Inferior parietal cortex (tissue), 1 donor: ENCODE results near the gene STPG2.

ENCODE experiments used
- DNase-seq: peaks from one replicate; pipeline ENCODE4 v3.0.0-alpha.2; 2016; ENCODE audit errors: extremely low spot score

STPG2 gene

DNA sequence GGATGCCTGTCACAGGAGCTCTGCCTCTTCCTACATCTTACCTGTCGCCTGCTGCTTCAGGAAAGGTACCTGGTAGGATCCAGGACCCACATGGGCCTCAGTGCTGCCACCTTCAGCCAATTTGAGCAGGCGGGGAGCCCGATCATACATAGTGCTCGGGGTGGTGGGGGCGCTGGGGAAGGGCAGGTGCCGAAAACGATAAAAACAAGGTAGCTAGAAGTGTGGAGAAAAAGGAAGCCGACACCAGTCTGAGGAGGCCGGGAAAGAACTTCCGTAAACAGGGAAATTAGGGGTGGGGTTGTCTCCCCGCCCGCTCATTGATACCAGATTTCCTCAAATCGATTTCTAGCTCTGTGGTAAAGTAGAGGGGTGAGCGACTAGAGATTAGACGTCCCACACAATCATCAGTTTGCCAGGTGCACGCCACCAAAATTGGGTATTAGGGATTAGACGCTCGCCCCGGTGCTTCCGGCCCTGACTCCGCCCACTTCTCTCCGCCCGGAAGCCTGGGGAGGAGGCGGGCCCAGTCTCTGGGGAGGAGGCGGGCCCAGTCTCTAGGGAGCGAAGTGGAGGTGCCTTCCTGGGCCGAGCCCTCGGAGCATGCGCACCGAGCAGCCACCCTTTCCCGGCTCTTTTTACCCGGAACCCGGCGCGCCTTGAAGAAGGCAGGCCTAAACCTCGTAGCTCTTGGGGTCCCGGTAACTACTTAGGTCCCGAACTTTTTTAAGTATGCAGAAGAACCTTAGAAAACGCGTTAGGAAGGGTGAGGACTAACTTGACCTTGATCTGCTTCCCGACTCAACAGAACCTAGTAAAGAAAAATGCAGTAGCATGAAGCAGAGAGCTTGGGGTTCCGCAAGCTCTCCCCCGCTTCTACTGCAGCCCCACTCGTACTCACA lies at the start of gene STPG2:
STPG2 (minus strand) TSS at position 476 of the 899 bp plus-strand sequence.
- peak; percentile 91 for DNase-seq

DNA sequence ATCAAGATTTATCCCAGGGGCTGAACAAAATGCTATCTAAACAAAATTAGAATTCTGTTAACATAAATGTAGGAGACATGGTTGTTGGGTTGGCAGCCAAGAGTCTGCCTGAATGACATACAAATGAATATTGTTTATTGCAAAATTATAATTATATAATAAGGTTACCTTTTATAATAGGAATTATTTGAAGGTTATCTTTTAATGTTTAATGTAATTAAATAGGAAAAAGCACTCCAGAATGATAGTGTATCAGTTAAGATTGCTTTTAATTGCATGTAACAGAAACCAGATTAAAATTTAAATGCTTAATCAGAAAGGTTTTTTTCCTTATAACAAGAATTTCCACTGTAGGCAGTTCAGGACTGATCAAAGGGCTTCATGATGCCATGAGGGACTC lies 42.0 kb upstream of the STPG2 start:
- DNase-seq, result no peak

DNA sequence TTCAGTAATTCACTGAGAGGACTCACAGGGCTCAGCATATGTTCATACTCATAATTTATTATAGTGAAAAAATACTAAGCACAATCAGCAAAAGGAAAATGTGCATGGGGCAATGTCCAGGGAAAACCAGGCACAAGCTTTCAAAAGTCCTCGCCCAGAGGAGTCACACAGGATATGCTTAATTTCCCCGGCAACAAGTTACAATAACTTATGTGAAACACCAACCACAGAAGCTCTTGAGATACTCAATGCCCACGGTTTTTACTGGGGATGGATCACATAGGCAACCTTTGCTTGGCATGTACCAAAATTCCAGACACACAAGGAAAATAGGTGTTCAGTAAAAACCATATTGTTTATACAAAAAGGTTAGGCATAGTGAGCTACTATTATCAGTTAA lies 38.5 kb upstream of the STPG2 start:
- no peak for DNase-seq

DNA sequence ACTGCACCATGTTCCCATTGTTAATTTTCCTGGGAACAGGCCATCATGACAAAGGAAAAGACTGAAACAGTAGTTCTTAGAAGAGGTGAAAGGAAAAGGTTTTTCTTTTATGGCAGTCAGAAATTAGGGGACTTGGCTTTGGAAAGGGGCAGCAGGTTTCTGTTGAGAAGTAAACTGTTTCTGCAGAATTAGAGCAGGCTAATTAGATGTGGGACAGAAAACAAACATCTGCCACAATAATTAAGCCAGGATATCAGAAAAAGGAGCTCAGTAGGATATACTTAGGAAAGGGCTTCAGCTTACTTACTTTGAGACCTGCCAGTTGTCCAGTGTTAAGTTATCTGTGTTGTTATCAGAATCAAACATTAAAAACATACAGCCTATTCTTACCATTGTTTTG lies 36.7 kb upstream of the STPG2 start:
- DNase-seq, result no peak

DNA sequence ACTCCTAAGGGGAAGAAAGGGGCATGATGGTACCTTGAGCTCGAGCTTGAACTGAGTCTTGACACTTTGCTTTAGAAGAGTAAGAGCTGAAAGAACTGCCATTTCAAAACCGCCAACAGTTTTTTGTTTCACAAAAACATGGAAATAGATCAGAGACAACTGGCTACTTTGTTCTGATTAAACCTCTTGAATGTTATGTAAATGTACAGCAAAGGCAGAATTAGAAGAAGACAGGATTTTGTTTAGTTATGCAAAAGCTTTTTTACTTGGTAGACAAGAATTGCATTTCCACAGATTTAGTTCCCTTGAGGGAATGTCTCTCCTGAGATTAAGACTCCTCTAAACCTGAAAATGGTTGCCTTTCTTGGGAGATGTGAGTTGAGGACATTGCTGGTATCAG lies 33.3 kb upstream of the STPG2 start:
- peak; percentile 11 for DNase-seq

DNA sequence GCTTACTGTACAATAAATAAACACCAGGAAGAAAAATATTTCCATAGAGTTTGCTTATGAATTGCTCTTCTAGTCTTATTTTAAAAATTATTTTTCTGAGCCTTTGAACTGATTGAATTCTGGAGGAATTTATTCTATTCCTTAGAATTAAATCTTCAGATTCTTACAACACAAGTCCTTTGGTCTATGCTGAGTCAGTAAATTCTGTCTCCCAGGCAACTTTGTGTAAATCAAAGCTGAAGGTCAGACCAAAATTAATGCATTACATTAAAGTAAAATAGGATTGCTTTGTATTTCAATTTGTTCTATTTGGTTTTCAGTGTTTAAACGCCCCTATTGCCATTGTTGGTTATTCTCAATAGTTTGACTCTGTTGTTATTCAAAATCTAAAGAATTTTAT lies 26.8 kb upstream of the STPG2 start:
- no peak for DNase-seq

DNA sequence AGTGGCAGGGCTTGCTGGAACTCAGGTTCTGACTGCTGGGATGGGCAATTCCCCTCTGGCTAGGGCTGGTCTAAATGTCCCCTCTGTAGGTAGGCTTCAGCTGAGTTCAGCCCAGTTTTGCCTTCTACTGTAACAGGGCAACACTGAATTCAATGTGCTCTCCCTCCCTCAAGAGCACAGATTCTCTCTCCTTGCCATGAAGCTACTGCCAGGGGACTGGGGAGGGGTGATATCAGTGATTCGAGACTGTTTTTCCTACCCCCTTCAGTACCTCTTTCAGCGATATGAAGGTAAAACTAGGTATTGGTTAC lies 23.4 kb upstream of the STPG2 start:
- no peak for DNase-seq

DNA sequence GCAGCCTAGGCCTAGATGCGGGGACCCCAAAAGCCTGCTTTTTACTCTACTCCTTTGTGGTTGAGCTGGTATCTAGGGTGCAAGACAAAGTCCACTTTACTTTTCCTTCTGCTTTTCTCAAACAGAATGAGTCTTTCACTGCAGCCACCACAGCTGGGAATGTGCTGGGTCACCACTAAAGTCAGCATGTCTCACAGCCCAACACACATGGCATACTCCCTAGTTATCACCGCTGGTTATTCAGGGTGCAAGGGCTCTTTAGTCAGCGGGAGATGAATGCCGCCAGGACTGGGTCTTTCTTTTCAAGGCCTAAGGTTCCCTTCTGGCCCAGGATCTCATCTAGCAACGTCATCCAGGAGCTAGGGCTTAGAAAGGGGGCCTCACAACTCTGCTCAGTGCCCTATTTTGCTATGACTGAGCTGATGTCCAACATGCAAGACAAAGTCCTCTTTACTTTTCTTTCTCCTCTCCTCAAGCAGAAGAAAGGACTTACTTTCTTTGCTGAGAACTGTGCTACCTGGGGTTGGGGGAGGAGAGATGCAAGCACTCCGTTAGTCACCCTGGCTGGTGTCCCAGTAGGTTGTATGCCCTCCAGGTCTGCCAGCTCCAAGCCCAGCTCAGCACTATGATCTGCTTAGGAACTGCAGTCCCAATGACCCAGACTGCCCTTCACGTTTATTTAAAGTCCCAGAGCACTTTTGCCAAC lies 22.9 kb upstream of the STPG2 start:
- no peak for DNase-seq

DNA sequence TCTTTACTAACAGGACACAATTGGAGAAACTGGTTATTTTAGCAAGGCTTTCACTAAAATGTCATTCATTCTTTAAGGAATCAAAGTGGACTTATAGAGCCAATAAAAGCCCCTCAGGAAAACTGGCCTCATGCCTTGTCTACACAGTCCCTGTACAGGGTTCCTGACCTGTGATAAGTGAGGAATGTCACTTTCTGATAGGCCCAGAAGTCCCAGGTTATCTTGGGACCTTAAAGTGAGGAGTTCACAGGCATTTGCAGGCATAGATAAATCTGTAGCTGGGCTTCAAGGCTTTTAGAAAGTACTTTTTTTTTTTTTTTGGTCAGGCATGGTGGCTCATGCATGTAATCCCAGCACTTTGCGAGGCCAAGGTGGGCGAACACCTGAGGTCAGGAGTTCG lies 19.4 kb upstream of the STPG2 start:
- DNase-seq, result no peak

DNA sequence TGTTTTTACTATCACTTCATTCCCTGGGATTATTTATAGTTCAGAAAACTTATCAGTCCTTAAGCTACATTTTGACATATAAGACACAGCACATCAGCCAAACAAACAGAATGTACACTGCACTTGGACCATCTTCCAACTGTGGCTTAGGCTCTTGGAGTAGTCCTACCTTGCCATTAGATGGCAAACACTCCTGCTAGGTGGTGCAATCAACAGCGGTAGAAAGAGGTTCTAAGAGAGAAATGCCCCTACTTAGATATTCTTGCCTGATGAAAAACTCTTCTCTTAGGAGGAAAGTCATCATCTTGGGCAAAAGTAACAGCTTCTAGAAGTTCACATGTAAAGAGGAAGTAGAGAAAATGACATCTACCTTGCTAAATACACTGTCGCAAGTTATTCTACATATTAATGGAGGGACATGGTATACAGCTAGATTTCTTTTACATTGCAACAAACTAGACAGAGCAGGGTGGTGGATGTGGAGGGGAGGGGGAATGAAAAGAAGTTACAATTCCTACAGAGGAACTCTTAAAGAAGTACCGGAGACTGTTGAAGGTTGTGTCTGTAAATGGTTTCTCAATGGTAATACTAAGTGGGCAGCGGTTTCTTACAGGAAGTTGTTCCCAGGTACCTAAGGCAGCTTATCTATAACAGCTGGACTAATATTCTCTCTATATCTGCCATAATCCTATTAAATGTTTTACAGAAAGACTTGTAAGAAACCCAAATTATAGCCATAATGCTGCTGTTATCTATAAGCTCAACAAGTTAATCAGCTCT lies 8.1 kb upstream of the STPG2 start:
- DNase-seq, result no peak

DNA sequence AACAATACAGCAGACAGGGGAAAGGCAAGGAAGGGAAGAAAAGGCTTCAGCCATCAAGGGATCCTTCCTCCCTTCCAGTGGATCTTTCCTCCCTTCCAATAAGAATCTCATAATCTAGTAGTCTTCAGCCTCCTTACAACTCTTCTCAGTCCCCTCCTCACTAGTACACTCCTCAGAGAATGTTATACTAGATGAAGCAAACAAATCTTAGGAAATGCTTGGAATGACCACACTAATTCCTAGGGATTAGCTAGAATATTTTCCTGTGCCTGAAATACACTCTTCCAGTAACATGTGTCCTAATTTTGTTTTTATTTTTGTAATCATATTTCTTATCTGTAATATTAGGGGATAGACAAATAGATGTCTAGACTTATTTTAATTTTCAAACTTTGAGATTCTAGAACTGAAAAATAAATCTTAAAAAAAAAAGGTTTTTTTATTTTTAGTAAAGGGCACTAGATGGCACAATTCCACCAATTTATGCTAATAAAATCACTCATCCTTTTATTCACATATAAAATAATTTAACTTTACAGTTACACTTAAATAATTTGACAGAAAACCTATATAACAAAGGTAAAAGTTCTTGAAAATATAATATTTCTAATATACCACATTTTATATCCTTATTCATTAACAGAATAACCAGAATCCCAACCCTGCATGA lies 7.0 kb upstream of the STPG2 start:
- DNase-seq, result no peak

DNA sequence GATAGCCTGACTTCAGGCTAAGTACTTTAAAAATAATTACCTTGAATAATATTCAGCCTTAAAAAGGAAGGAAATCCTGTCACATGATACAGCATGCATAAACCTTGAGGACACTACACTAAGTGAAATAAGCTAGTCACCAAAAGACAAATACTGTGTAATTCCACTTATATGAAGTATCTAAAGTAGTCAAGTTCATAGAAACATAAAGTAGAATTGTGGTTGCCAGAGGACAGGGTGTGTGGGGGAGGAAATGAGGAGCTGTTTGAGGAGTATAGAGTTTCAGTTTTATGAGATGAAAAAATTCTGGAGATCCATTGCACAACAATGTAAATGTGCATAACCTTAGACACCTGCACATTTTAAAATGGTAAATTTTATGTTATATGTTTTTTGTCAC lies 5.6 kb upstream of the STPG2 start:
- DNase-seq, result no peak

DNA sequence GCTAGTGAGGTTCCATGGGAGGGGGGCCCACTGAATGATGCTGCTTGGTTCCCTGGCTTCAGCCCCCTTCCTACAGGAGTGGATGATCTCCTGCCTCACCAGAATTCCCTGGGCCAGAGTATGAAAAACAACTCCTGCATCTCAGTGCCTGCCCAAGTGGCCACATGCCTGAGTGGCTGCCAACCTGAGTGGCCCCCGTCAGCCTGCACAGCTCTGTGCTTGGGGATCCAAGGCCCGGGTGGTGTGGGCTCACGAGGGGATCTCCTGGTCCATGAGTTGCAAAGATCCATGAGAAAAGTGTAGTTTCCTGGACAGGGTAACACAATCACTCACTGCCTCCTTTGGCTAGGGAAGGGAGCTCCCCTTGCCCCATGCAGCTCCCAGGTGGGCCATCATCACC lies 17.1 kb downstream of the STPG2 start:
- no peak for DNase-seq

DNA sequence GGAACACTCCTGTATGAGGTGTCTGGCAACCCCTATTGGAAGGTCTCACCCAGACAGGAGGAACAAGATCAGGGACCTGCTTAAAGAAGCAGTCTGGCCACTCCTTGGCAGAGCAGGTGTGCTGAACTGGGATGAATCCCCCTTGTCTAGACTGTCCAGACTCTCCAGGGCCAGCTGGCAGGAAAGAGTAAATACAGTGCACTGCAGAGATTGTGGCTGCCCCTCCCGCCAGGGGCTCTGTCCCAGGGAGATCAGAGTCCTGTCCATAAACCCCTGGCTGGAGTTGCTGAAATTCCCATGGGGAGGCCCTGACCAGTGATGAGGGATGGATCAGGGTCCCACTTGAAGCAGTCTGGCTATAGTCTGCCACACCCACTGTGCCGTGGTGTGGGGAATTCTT lies 17.7 kb downstream of the STPG2 start:
- DNase-seq, result no peak

DNA sequence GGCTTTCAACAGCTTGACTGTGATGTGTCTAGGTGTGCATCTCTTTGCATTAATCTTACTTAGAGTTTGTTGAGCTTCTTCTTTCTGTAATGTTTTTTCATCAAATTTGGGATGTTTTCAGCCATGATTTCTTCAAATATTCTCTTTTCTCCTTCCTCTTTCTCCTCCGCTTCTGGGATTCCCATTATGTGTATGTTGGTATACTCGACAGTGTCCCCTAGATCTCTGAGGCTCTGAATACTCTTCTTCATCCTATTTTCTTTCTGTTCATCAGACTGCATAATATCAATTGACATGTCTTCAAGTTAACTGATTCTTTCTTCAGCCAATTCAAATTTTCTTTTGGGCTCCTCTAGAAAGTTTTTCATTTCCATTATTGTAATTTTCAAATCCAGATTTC lies 25.9 kb downstream of the STPG2 start:
- no peak for DNase-seq

DNA sequence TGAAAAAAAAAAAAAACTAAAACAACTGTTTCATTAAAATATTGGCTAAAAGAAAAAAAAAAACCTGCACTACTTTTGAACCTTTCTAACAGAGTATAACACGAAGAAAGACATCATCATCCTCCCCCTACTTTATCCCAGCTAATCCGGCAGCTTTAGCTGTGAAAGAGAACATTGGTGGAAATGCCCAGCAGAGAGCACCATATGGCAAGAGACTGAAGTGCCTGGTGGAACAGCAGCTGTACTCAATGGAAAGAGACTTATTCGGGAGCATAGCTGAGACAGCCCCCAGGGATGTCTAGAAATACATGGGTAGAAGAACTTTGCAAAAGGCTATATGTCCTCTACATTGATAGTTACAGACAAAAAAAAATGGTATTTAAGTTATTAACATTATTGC lies 30.3 kb downstream of the STPG2 start:
- peak; percentile 71 for DNase-seq

DNA sequence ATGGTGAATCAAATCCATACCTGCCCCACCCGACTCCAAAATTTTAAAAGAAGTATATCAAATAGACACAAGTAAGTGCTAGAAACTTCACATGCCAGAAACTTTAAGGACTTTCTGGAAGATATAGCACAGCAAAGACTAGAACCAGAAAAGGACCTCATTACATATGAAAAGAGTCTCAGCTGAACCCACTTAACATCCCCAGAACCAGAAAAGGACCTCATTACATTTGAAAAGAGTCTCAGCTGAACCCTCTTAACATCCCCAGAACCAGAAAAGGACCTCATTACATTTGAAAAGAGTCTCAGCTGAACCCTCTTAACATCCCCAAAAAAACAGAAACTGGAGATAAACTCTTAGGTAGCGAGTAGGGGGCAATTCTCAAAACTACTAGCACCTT lies 32.3 kb downstream of the STPG2 start:
- no peak for DNase-seq

DNA sequence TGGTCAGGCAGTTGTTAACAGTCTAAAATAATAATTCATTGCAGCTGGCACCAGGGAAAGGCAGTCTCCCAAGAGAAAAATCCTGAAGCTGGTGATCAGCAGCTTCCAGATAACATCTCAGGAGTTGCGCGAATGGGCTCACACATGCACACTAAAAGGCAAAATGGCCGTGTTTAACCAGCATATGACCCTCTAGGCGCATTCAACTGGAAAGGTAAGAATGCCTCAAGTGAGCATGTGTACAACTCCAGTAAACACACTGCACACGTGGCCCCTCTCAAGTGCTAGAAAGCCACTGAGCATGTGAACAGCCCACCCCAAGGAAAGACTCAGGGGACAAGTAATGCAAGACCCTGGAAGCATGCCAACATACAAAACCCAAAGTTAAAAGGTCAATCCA lies 33.1 kb downstream of the STPG2 start:
- no peak for DNase-seq

DNA sequence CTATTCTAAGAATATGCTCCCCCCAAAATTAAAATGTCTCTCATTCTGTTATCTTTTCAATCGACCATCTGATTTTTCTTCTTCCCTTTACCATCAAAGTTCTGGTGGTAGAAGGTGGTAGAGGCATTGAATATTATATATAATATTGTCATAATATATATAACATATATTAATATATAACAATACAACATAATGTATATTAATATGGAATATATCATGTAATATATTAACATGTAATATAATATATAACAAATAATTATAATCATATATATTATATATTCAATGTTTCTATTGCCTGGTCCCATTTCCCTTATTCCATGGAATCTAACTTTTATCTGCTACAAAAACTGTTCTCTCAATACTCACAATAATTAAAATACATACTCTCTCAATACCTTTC lies 40.6 kb downstream of the STPG2 start:
- no peak for DNase-seq

DNA sequence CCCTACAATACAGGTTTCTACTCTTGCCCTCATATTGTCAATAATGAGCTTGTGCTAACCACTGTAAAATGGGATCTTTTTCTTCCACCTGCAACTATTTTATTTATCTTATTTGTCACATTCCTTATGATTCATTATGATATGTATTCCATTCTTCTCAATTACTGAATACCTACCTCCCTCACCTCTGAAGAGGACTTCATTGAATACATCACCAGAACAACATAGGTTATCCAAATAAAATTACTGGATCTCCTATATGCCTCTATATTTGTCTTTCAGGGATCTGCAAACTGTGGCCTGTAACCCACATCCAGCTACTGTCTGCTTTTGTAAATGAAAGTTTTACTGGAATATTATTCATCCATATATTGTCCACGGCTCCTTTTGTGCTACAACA lies 41.3 kb downstream of the STPG2 start:
- DNase-seq, result no peak

DNA sequence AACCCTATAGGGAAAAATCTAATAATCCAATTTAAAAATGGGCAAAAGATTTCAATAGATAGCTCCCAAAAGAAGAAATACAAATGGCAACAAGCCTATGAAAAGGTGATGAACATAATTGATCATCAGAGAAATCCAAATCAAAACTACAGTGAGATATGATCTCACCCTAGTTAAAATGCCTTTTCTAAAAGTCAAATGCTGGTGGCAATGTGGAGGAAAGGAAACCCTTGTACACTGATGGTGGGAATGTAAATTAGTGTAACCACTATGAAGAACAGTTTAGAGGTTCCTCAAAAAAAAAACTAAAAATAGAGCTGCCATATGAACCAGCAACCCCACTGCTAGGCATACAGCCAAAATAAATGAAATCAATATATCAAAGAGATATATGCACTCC lies 44.5 kb downstream of the STPG2 start:
- DNase-seq, result no peak

DNA sequence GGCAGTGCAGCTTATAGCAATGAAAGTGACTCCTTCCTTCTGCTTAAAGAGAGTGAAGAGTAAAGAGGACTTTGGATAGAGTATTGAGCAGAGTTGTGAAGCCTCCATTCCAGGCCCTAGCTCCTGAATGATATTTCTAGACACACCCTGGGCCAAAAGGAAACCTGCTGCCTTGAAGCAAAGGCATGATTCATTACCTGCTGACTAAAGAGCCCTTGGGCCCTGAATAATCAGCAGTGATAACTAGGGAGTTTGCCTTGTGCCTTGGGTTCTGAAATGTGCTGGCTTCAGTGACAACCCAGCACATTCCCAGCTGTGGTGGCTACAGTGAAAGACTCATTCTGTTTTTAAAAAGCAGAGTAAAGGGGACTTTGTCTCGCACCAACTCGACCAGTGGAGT lies 49.2 kb downstream of the STPG2 start:
- no peak for DNase-seq
